Measurements from ENCODE around the gene PRMT7. TPM values are rescaled to one million over a fixed set of nuclear protein-coding genes. Genes with fewer than 3 reads are reported as not detected.
A peak's percentile ranks its signal among the peaks of the same experiment; 100 is the strongest.

PRMT7 gene
- total and polyA plus RNA-seq, 2 of the 8 experiments (the other 6 are each of a cell fraction or from before 2014, with no cell fraction given) = 48.2 to 49.3 TPM

GRCh38 chr16:68393333-68393732 is 82.5 kb downstream of the PRMT7 start:
- H3K4me1 ChIP-seq (replicated peaks in 1 of 4; ENCODE audit: control insufficient read depth in 3 of 4, insufficient read depth in 4 of 4, low read length in 3 of 4) = peaks cover 0 to 10% (median 2%) of the 10 kb centered on the region in 4 experiments; a peak in 5 of 7 replicates
- no peak overlapping the region for H4K91ac ChIP-seq (replicated peaks; ENCODE audit: insufficient read length, low read length)
- no peaks in the 10 kb centered on the region for H3K79me2 ChIP-seq (ENCODE audit: control insufficient read depth in 1 of 2, insufficient read depth in 2 of 2, low read length in 2 of 2)
- no peak overlapping the region for H3K4me2 ChIP-seq (ENCODE audit: insufficient read depth in 1 of 2, low read depth in 2 of 2, low read length in 2 of 2)
- H2BK5ac ChIP-seq (ENCODE audit: low read depth, low read length) = peak overlapping the region; percentile 8; the same call in 1 of the 2 replicates
- H4K20me1 ChIP-seq (replicated peaks in 1 of 2; ENCODE audit: control insufficient read depth in 1 of 2, insufficient read depth in 2 of 2, low read length in 2 of 2) = no peaks in the 10 kb centered on the region
- no peak overlapping the region for H3K14ac ChIP-seq (ENCODE audit: insufficient read length)
- H4K5ac ChIP-seq (ENCODE audit: insufficient read length, low read depth, low read length) = no peak overlapping the region
- H2AFZ ChIP-seq (ENCODE audit: low read length) = no peak overlapping the region
- H3K27ac ChIP-seq (ENCODE audit: low read depth, low read length) = no peak overlapping the region
- no peaks in the 10 kb centered on the region for H3K79me1 ChIP-seq (ENCODE audit: low read depth, low read length)
- no peak overlapping the region for H2BK120ac ChIP-seq (replicated peaks; ENCODE audit: low read depth, low read length)
- no peaks in the 10 kb centered on the region for H3K27me3 ChIP-seq (replicated peaks in 1 of 4; ENCODE audit: control insufficient read depth in 3 of 4, extremely low read depth in 1 of 4, insufficient read depth in 3 of 4, low read length in 3 of 4)
- no peak overlapping the region for H3K9ac ChIP-seq (replicated peaks in 1 of 4; ENCODE audit: extremely low read depth in 1 of 4, low read depth in 3 of 4, low read length in 3 of 4)
- no peak overlapping the region for H3K23ac ChIP-seq (ENCODE audit: insufficient read length)
- POLR2A ChIA-PET (ENCODE audit: partially characterized antibody) = no interaction called here
- no peak overlapping the region for H3K4me3 ChIP-seq (ENCODE audit: extremely low read depth in 1 of 4, insufficient read depth in 2 of 4, low read depth in 3 of 4, low read length in 4 of 4)
- CTCF ChIA-PET (ENCODE audit: partially characterized antibody) = interaction anchor here (0.9 to 7.1 kb wide), 7 partner anchors 10 to 125 kb away, joined by 3 to 55 read pairs (median 15); no protein-coding TSS in a partner anchor
- H2BK15ac ChIP-seq (ENCODE audit: low read length) = no peak overlapping the region
- H4K8ac ChIP-seq (ENCODE audit: extremely low read depth, insufficient read depth, low read length) = no peak overlapping the region
- H3K23me2 ChIP-seq (ENCODE audit: low read depth, low read length) = no peaks in the 10 kb centered on the region
- no peak overlapping the region; the same call in 1 of the 2 replicates for H3K18ac ChIP-seq (ENCODE audit: extremely low read depth, low read length)
- no peak overlapping the region for H2AK5ac ChIP-seq (ENCODE audit: low read depth, low read length)
- no peak overlapping the region for H2BK20ac ChIP-seq (ENCODE audit: low read length)
- no peak overlapping the region for H2BK12ac ChIP-seq (ENCODE audit: low read depth, low read length)
- no peak overlapping the region for H3K56ac ChIP-seq (replicated peaks; ENCODE audit: insufficient read length, low read depth, low read length)
- H3K9me3 ChIP-seq (ENCODE audit: insufficient read depth in 2 of 2, low read depth in 1 of 2, low read length in 1 of 2) = no peaks in the 10 kb centered on the region
- WGBS, 2 experiments (ENCODE audit: extremely low coverage in 1 of 2, insufficient coverage in 1 of 2, insufficient read length in 1 of 2, insufficient replicate concordance in 2 of 2, low coverage in 1 of 2, low lambda C conversion rate in 2 of 2, missing lambda C conversion rate in 1 of 2) = 87% methylated on average over 3 of the region's 3 CpGs; no CpG with 5 or more reads in 1 of the 2 experiments
- FAIRE-seq (no peak), DNase-seq (ENCODE audit: low read depth in 1 of 2, low spot score in 2 of 2) (no peak)
- H3K4ac ChIP-seq (replicated peaks; ENCODE audit: insufficient read length, low read depth, low read length) = no peak overlapping the region
- no peaks in the 10 kb centered on the region for H3K36me3 ChIP-seq (ENCODE audit: control insufficient read depth in 2 of 4, insufficient read depth in 4 of 4, low read length in 3 of 4)
- TF ChIP-seq JUN (IDR thresholded peaks at IDR 0.05; ENCODE audit: low read depth, low read length) (no peak), CREB1 (IDR thresholded peaks at IDR 0.05) (no peak), EP300 (IDR thresholded peaks at IDR 0.05; ENCODE audit: borderline replicate concordance in 1 of 2, low read depth in 2 of 2, low read length in 2 of 2) (no peak), BACH1 (IDR thresholded peaks at IDR 0.05; ENCODE audit: low read length) (no peak), SP2 (IDR thresholded peaks at IDR 0.05; ENCODE audit: low read length) (no peak), MAFK (IDR thresholded peaks at IDR 0.05; ENCODE audit: low read depth, low read length) (no peak), POLR2A (IDR thresholded peaks at IDR 0.05; ENCODE audit: control extremely low read depth in 1 of 2, low read depth in 2 of 2, low read length in 2 of 2) (no peak), BRCA1 (IDR thresholded peaks at IDR 0.05; ENCODE audit: low read depth, low read length) (no peak), RNF2 (IDR thresholded peaks at IDR 0.05; ENCODE audit: borderline replicate concordance, low read depth, low read length, missing control alignments, poor library complexity, severe bottlenecking) (no peak), USF2 (IDR thresholded peaks at IDR 0.05; ENCODE audit: low read length) (no peak), EZH2 (IDR thresholded peaks at IDR 0.05; ENCODE audit: low read depth, low read length, severe bottlenecking) (no peak), SAP30 (IDR thresholded peaks at IDR 0.05; ENCODE audit: insufficient read depth, insufficient replicate concordance, low read length) (no peak), CHD1 (IDR thresholded peaks at IDR 0.05; ENCODE audit: low read depth, low read length) (no peak)
